C4-2B (cell line): Measurements from ENCODE around the gene ORAI3.

ENCODE experiments used
- H3K27ac ChIP-seq: fragments of 450-650 bp; 2 replicates; pipeline ENCODE4 v1.5.1; 2017
- ZFX ChIP-seq: fragments of 450-650 bp; IDR thresholded peaks from 2 replicates; pipeline ENCODE4 v1.6.1; 2017
- TF ChIP-seq, protein P1 (sequence below): fragments of 450-650 bp; conservative IDR thresholded peaks from 2 replicates; pipeline ENCODE4 v1.5.1; 2017; ENCODE audit warnings: mild to moderate bottlenecking

The ORAI3 gene

DNA sequence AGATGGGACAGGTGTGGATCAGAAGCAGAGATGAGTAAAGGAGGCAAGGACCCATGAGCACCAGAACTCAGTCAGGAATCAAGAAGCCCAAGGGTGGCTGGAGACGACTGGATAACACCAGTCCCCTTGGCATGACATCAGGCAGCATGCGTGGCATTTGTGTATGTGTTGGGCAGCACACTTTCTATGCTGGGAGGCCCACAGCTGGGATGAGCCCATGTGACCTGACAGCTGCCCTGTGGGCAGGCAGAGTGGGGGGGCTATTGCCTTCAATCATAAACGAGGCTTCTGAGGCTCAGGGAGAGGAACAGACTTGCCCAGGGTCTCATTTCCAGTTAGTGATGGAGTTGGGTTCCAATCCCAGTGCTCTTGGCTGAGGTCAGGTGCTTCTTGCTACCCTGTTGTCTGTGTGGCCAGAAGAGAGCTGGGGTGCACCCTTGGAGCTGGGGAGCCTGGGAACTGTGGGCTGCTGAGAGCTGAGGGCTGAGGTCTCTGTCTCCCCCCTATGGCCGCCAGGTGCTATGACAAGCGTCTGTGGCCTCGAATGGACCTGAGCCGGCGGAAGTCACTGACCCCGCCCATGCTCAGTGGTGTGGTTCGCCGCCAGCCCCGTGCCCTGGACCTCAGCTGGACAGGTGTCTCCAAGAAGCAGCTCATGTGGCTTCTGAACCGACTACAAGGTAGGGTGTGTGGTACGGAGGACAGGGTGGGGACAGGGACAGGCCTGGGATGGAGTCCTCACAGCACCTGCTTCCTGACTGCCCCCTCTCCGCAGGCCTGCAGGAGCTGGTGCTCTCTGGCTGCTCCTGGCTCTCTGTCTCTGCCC, 7.1 kb upstream of the ORAI3 start:
- TF ChIP-seq, protein P1, sequence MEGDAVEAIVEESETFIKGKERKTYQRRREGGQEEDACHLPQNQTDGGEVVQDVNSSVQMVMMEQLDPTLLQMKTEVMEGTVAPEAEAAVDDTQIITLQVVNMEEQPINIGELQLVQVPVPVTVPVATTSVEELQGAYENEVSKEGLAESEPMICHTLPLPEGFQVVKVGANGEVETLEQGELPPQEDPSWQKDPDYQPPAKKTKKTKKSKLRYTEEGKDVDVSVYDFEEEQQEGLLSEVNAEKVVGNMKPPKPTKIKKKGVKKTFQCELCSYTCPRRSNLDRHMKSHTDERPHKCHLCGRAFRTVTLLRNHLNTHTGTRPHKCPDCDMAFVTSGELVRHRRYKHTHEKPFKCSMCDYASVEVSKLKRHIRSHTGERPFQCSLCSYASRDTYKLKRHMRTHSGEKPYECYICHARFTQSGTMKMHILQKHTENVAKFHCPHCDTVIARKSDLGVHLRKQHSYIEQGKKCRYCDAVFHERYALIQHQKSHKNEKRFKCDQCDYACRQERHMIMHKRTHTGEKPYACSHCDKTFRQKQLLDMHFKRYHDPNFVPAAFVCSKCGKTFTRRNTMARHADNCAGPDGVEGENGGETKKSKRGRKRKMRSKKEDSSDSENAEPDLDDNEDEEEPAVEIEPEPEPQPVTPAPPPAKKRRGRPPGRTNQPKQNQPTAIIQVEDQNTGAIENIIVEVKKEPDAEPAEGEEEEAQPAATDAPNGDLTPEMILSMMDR, result peak; percentile 96
- no peak for TF ChIP-seq ZFX
- no peak overlapping the region for H3K27ac ChIP-seq

DNA sequence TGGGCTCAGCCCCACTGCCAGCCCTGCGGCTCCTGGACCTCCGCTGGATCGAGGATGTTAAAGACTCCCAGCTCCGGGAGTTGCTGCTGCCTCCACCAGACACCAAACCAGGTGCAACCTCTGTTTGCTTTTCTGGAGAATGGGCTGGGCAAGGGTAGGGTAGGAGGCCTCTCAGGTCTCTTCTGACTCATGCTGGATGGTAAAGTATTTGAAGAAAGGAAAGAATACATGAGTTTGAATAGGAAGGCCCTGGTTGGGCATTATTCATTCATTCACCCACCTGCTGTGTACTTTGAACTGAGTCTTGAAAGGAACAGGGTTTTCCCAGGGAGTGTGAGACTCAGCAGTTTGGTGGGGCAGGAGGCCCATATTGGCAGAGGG, 6.5 kb upstream of the ORAI3 start:
- no peak overlapping the region for H3K27ac ChIP-seq
- TF ChIP-seq ZFX, result no peak
- TF ChIP-seq, protein P1, result no peak

DNA sequence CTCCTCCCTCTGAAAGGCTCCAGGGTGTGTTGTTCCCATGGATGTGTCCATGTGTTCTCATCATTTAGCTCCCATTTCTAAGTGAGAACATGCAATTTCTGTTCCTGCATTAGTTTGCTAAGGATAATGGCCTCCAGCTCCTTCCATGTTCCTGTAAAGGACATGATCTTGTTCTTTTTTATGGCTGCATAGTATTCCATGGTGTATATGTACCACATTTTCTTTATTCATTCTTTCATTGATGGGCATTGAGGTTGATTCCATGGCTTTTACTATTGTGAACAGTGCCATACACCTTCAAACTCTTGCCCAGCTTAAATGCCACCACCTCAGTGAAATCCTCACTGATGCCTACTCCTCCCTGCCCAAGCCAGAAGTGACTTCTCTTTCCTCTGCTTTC, 4.5 kb upstream of the ORAI3 start:
- H3K27ac ChIP-seq, result no peak overlapping the region
- TF ChIP-seq, protein P1, result no peak
- TF ChIP-seq ZFX, result no peak

DNA sequence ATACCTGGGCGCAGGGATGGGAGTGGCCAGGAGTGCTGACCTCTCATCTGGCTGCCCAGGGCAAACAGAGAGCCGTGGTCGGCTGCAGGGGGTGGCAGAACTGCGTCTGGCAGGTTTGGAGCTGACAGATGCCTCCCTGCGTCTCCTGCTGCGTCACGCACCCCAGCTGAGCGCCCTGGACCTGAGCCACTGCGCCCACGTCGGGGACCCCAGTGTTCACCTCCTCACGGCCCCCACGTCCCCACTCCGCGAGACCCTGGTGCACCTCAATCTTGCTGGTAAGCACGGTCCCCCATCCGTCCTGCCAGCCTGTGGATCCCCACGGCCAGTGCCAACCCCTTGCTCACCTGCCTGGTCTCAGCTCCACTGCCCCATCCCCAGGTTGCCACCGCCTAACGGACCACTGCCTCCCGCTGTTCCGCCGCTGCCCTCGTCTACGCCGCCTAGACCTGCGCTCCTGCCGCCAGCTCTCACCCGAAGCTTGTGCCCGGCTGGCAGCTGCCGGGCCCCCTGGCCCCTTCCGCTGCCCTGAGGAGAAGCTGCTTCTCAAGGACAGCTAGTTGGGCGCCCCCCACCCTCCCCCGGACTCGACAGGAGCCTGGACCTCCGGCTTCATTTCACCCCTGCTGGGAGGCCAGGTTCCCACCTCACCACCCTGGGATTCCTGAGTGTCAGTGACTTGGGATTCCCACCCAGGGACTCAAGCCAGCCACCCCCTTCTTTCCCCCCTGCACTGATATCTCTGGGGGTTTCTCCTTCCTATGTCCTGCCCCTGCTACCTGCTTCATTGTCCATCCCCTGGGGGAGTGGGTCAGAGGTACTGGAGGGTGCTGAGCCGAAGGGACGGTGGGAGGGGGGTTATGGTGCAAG, 2.0 kb upstream of the ORAI3 start:
- no peak overlapping the region for H3K27ac ChIP-seq
- TF ChIP-seq, protein P1, result no peak
- TF ChIP-seq ZFX, result no peak

DNA sequence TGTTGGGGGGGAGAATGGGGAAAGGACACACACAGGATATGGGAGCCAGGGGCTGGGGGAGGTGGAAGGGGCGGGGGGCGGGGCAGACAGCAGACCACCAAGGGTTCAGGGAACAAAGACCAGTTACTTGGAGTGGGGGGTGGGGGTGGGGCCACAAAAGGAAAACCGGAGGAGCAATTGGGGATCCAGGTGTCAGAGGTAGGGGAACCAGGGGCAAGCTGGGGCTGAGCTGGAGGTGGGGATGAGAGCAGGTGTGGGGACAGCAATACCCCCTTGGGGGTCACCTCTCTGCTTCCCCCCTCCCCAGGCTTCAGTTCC, 1.4 kb upstream of the ORAI3 start:
- TF ChIP-seq, protein P1, result no peak
- TF ChIP-seq ZFX, result no peak
- no peak overlapping the region for H3K27ac ChIP-seq

DNA sequence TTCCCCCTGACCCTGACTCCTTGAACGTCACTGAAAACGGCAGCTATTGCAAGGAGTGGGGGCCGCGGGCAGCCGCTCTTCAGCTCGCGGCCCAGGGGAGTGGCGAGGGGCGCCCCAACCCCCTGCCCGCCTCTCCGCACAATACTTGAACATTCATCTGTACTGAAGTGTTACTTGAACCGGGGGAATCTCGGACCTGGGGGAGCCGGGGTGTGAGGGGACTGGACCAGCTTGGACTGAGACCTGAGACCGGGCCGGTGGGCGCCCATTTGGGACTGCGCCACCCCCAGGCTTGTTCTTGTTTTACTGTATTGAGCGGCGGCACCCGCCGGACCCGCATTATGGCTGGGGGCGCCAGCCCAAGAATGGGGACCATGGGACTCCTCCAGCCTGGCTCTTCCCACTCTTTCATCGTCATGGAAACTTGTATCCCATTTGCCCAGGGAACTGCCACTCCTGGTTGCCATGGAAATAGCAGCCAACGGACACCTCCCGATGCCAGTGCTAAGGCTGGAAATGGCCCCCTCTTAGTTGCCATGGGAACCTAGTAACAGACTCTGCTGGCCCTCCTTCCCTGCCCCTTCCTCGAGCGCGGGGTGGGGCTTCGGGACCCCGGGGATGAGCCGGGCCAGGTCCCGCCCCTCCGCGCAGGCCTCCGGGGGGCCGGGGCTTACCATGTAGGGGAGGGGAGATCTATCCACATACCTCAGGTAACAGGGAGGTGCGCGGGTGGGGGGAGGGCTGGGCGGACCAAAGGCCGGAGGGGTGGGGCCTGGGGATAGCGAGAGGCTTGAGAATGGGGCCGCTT, 805 bp upstream of the ORAI3 start:
- TF ChIP-seq ZFX, result no peak
- TF ChIP-seq, protein P1, result no peak
- H3K27ac ChIP-seq, result peak overlapping the region; percentile 74; the same call in 1 of the 2 replicates
